Caco-2 (cell line): ENCODE data around the gene BICD1. TPM values are rescaled to one million over a fixed set of nuclear protein-coding genes. Genes with fewer than 3 reads are reported as not detected.

ENCODE experiments used
- BruUV-seq: library from RNA; stranded (reverse); fragments of 400-500 nt; replicated peaks from 2 replicates; lab custom pipeline; 2021; lab: Mats Ljungman, UMichigan
- CTCF ChIA-PET: fragments of 300-600 bp; sonication (Branson Sonifier 250); formaldehyde crosslinking; loops from one replicate; lab custom pipeline; 2022; ENCODE audit warnings: antibody characterized with exemption; lab: Charles Lee
- POLR2A ChIA-PET: fragments of 300-600 bp; sonication (Branson Sonifier 250); formaldehyde crosslinking; loops from one replicate; lab custom pipeline; 2022; ENCODE audit warnings: antibody characterized with exemption; lab: Charles Lee
- DNase-seq, 2 experiments: peaks; one replicate each; pipeline versions ENCODE4 v3.0.0 to v3.0.0-alpha.2; 2020 to 2022
- H3K27me3 ChIP-seq: replicated peaks from 2 replicates; pipeline ENCODE4 v1.6.0; 2011; ENCODE audit warnings: low read length; ENCODE audit not compliant: control insufficient read depth, insufficient read depth
- H3K36me3 ChIP-seq: 2 replicates; pipeline ENCODE4 v1.5.1; 2011; ENCODE audit warnings: low read length; ENCODE audit not compliant: control insufficient read depth, insufficient read depth
- H3K4me1 ChIP-seq: fragments of 250-450 bp; sonication (Bioruptor Pico); 2 replicates; pipeline ENCODE4 v1.5.1; 2020; ENCODE audit warnings: mild to moderate bottlenecking
- H3K4me3 ChIP-seq: 2 replicates; pipeline ENCODE4 v1.5.1; 2011; ENCODE audit warnings: low read depth, mild to moderate bottlenecking, control low read depth, low read length
- H3K9me3 ChIP-seq: fragments of 250-450 bp; sonication (Bioruptor Pico); 2 replicates; pipeline ENCODE4 v1.5.1; 2020; ENCODE audit warnings: mild to moderate bottlenecking, moderate library complexity
- H3K27ac Mint-ChIP-seq: one replicate; pipeline ENCODE4 v1.8.0; 2022; ENCODE audit warnings: mixed read lengths; ENCODE audit not compliant: unreplicated experiment
- H3K27me3 Mint-ChIP-seq: one replicate; pipeline ENCODE4 v1.8.0; 2022; ENCODE audit warnings: mixed read lengths; ENCODE audit not compliant: insufficient read depth, unreplicated experiment
- H3K36me3 Mint-ChIP-seq: one replicate; pipeline ENCODE4 v1.8.0; 2022; ENCODE audit warnings: mild to moderate bottlenecking, mixed read lengths; ENCODE audit not compliant: insufficient read depth, unreplicated experiment
- H3K4me1 Mint-ChIP-seq: one replicate; pipeline ENCODE4 v1.8.0; 2022; ENCODE audit warnings: low read depth, mixed read lengths; ENCODE audit not compliant: unreplicated experiment
- H3K4me3 Mint-ChIP-seq: one replicate; pipeline ENCODE4 v1.8.0; 2022; ENCODE audit warnings: mild to moderate bottlenecking, moderate library complexity, mixed read lengths; ENCODE audit not compliant: unreplicated experiment
- H3K9me3 Mint-ChIP-seq: one replicate; pipeline ENCODE4 v1.8.0; 2022; ENCODE audit warnings: mixed read lengths; ENCODE audit not compliant: unreplicated experiment
- intact Hi-C: fragments of 100-400 bp; cut with micrococcal nuclease; formaldehyde crosslinking; loops from one replicate; pipeline ENCODE4 v1.10.0; 2022; ENCODE audit not compliant: unreplicated experiment
- total RNA-seq: library from RNA; stranded (reverse); gene quantifications from 2 replicates; pipeline ENCODE4 v1.2.3, GENCODE V29; 2022
- TF ChIP-seq, protein P1 (sequence below), 2 experiments: fragments of 200-600 bp in 1 of 2; IDR thresholded peaks; 1 replicate in 1 of 2; 2 replicates in 1 of 2; pipeline versions ENCODE4 v1.5.1 to v1.8.0; 2011 to 2022; ENCODE audit warnings: antibody characterized with exemption in 1 of 2, control low read depth in 1 of 2, inconsistent platforms in 1 of 2, low read depth in 1 of 2, low read length in 1 of 2, mild to moderate bottlenecking in 1 of 2, moderate library complexity in 1 of 2; ENCODE audit not compliant: insufficient read depth in 1 of 2, severe bottlenecking in 1 of 2, unreplicated experiment in 1 of 2

The BICD1 gene
- total RNA-seq, 1 experiment from 2014 or later, result 36.2 TPM

DNA sequence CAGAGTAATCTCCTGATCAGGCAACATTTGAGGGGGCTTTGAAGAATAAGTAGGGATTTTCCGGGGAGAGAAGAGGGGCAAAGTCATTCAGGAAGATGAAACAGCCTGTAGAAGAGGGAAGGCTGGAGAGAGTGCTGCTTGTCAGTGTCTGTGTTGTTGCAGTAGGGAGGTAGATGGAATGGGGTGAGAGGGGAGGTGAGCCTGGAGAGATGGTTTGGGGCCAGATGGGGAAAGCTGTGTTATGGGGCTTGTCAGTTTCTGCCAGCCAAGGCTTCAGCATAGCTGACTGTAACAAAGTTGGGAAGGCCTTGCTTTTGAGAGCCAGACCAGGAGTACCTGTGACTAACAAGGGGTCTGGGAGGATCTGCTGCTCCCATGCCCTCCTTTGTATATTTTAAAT lies 18.0 kb downstream of the BICD1 start:
- DNase-seq, result no peak
- H3K4me3 ChIP-seq, result no peak overlapping the region
- no peaks in the 10 kb centered on the region for H3K36me3 ChIP-seq
- ChIA-PET CTCF (no interaction called here), POLR2A (no interaction called here)
- BruUV-seq, result no TSS peak
- TF ChIP-seq, protein P1, sequence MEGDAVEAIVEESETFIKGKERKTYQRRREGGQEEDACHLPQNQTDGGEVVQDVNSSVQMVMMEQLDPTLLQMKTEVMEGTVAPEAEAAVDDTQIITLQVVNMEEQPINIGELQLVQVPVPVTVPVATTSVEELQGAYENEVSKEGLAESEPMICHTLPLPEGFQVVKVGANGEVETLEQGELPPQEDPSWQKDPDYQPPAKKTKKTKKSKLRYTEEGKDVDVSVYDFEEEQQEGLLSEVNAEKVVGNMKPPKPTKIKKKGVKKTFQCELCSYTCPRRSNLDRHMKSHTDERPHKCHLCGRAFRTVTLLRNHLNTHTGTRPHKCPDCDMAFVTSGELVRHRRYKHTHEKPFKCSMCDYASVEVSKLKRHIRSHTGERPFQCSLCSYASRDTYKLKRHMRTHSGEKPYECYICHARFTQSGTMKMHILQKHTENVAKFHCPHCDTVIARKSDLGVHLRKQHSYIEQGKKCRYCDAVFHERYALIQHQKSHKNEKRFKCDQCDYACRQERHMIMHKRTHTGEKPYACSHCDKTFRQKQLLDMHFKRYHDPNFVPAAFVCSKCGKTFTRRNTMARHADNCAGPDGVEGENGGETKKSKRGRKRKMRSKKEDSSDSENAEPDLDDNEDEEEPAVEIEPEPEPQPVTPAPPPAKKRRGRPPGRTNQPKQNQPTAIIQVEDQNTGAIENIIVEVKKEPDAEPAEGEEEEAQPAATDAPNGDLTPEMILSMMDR (IDR thresholded peaks at IDR 0.05; ENCODE audit: insufficient read depth in 1 of 2, low read depth in 1 of 2, low read length in 1 of 2, severe bottlenecking in 1 of 2, unreplicated experiment in 1 of 2), result no peak
- H3K36me3 Mint-ChIP-seq, result peaks cover 5% of the 10 kb centered on the region
- intact Hi-C loops, result no loop called here
- no peaks in the 10 kb centered on the region for H3K4me1 ChIP-seq
- H3K4me3 Mint-ChIP-seq, result no peak overlapping the region
- no peaks in the 10 kb centered on the region for H3K4me1 Mint-ChIP-seq
- H3K27ac Mint-ChIP-seq, result no peak overlapping the region
- no peaks in the 10 kb centered on the region for H3K27me3 ChIP-seq
- no peaks in the 10 kb centered on the region for H3K9me3 Mint-ChIP-seq
- H3K27me3 Mint-ChIP-seq, result no peaks in the 10 kb centered on the region
- no peaks in the 10 kb centered on the region for H3K9me3 ChIP-seq

DNA sequence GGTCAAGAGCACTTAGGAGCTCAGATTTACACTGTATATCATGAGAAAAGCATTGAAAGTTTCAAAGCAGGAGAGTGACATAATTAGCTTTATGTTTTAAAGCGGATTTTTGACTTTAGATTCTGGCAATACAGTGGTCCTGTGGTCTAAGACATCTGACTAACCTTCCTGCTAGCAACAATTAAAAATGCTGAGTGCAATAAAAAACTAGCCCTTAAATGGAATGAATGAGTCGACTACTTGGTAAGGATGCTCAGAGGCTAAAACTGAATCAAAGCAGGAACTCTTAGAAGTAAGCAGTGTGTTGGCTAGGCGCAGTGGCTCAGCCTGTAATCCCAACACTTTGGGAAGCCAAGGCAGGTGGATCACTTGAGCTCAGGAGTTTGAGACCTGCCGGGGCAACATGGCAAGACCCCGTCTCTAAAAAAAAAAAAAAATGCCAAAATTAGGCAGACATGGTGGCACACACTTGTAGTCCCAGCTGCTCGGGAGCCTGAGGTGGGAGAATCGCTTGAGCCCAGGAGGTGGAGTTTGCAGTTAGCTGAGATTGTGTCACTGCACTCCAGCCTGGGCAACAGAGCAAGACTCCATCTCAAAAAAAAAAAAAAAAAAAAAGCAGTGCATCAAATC lies 18.9 kb downstream of the BICD1 start:
- POLR2A ChIA-PET, result no interaction called here
- CTCF ChIA-PET, result interaction anchor here (0.7 kb wide), 1 partner anchor 187 kb away, joined by 4 read pairs; no protein-coding TSS in a partner anchor

DNA sequence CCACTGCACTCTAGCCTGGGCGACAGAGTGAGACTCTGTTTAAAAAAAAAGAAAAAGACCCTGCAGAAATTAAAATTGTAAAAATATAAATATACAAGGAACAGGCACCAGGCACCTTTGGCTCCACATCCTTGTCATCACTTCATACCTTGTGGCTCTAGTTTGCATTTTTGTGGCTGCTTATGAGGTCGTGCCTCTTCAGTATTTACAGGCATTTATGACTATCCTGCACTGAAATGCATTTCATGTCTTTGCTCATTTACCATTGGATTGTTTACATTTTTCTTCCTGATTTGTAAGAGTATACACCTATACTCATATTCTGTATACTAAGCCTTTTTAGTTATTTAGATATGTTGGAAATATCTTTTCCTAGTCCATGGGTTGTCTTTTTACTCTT lies 20.1 kb downstream of the BICD1 start:
- no peaks in the 10 kb centered on the region for H3K36me3 ChIP-seq
- TF ChIP-seq, protein P1 (IDR thresholded peaks at IDR 0.05; ENCODE audit: insufficient read depth in 1 of 2, low read depth in 1 of 2, low read length in 1 of 2, severe bottlenecking in 1 of 2, unreplicated experiment in 1 of 2), result no peak
- no peaks in the 10 kb centered on the region for H3K27me3 ChIP-seq
- H3K9me3 ChIP-seq, result 0 out of 2 replicates have a peak, but pooled peaks cover 2% of the 10 kb centered on the region
- H3K27me3 Mint-ChIP-seq, result no peaks in the 10 kb centered on the region
- H3K36me3 Mint-ChIP-seq, result peaks cover 7% of the 10 kb centered on the region
- peaks cover 8% of the 10 kb centered on the region; the same call in 1 of the 2 replicates for H3K4me1 ChIP-seq
- intact Hi-C loops, result no loop called here
- no peak overlapping the region for H3K4me3 ChIP-seq
- no TSS peak for BruUV-seq
- H3K4me1 Mint-ChIP-seq, result peaks cover 6% of the 10 kb centered on the region
- no peak overlapping the region for H3K4me3 Mint-ChIP-seq
- ChIA-PET CTCF (no interaction called here), POLR2A (no interaction called here)
- H3K27ac Mint-ChIP-seq, result no peak overlapping the region
- no peak for DNase-seq
- H3K9me3 Mint-ChIP-seq, result no peaks in the 10 kb centered on the region

More for the DNA sequence above, 18.9 kb downstream of the BICD1 start:
- BruUV-seq, result no TSS peak
- TF ChIP-seq, protein P1 (IDR thresholded peaks at IDR 0.05; ENCODE audit: insufficient read depth in 1 of 2, low read depth in 1 of 2, low read length in 1 of 2, severe bottlenecking in 1 of 2, unreplicated experiment in 1 of 2), result no peak
- Mint-ChIP-seq H3K4me3 (no peak overlapping the region), H3K27me3 (no peaks in the 10 kb centered on the region), H3K36me3 (peaks cover 7% of the 10 kb centered on the region), H3K4me1 (no peaks in the 10 kb centered on the region), H3K9me3 (no peaks in the 10 kb centered on the region), H3K27ac (no peak overlapping the region)
- Histone ChIP-seq H3K4me1 (no peaks in the 10 kb centered on the region; the same call in 1 of the 2 replicates), H3K36me3 (no peaks in the 10 kb centered on the region), H3K4me3 (no peak overlapping the region), H3K9me3 (0 out of 2 replicates have a peak, but pooled peaks cover 2% of the 10 kb centered on the region), H3K27me3 (no peaks in the 10 kb centered on the region)
- DNase-seq, result no peak
- intact Hi-C loops, result no loop called here
